Glomerular endothelial cell (primary cell): ENCODE results near the gene ZNF135. TPM values are rescaled to one million over a fixed set of nuclear protein-coding genes. Genes with fewer than 3 reads are reported as not detected.

Experiments used
- DNase-seq: peaks from one replicate; pipeline ENCODE4 v3.0.0-alpha.2; 2011; ENCODE audit warnings: low read depth, low spot score; ENCODE audit errors: extremely low read depth
- total RNA-seq: library from RNA; depleted of rRNA; stranded (reverse); fragments of >200 nt; gene quantifications from 2 replicates; pipeline ENCODE4 v1.2.3, GENCODE V29; 2015

ZNF135 gene
- total RNA-seq, 1 donor from 2014 or later = 2.4 TPM

- DNase-seq = no peak
Measured at GRCh38 chr19:58045411-58046050, 13.6 kb upstream of the ZNF135 start.

- DNase-seq = no peak
Measured at GRCh38 chr19:58046856-58047255, 12.2 kb upstream of the ZNF135 start.

- no peak for DNase-seq
Measured at GRCh38 chr19:58047672-58048071, 11.4 kb upstream of the ZNF135 start.

- DNase-seq = no peak
Measured at GRCh38 chr19:58052256-58052655, 6.8 kb upstream of the ZNF135 start.

GRCh38 chr19:58053480-58054156 lies 5.5 kb upstream of the ZNF135 start:
- no peak for DNase-seq

- no peak for DNase-seq
Measured at GRCh38 chr19:58054901-58055874, 3.9 kb upstream of the ZNF135 start.

GRCh38 chr19:58056261-58056660 lies 2.8 kb upstream of the ZNF135 start:
- no peak for DNase-seq

GRCh38 chr19:58056861-58057260 lies 2.2 kb upstream of the ZNF135 start:
- DNase-seq = no peak

GRCh38 chr19:58058467-58058866 lies 615 bp upstream of the ZNF135 start:
- no peak for DNase-seq

- DNase-seq = no peak
Measured at GRCh38 chr19:58059671-58060078, 593 bp downstream of the ZNF135 start.

- DNase-seq = no peak
Measured at GRCh38 chr19:58060231-58060630, 1.1 kb downstream of the ZNF135 start.

GRCh38 chr19:58063712-58064111 lies 4.6 kb downstream of the ZNF135 start:
- DNase-seq = no peak

GRCh38 chr19:58067240-58067912 lies 8.3 kb downstream of the ZNF135 start:
- no peak for DNase-seq

- no peak for DNase-seq
Measured at GRCh38 chr19:58079792-58080191, 20.7 kb downstream of the ZNF135 start.

- no peak for DNase-seq
Measured at GRCh38 chr19:58083021-58083420, 23.9 kb downstream of the ZNF135 start.

- DNase-seq = no peak
Measured at GRCh38 chr19:58084596-58085347, 25.7 kb downstream of the ZNF135 start.

- no peak for DNase-seq
Measured at GRCh38 chr19:58085348-58085875, 26.3 kb downstream of the ZNF135 start.

GRCh38 chr19:58086825-58087710 lies 28.0 kb downstream of the ZNF135 start:
- no peak for DNase-seq

GRCh38 chr19:58088521-58089052 lies 29.5 kb downstream of the ZNF135 start:
- no peak for DNase-seq
